Trophoblast cell (in vitro differentiated cells and primary cell): ENCODE data around the gene PRRX2.
A peak's percentile ranks its signal among the peaks of the same experiment; 100 is the strongest.
"Not testable (repeated sequence)": the region's sequence is repeated elsewhere in the genome, so short reads cannot be mapped to it uniquely, and the experiment has no call there.

Experiments used
- DNase-seq, 2 donors: peaks; one replicate each; pipeline ENCODE4 v3.0.0-alpha.2; 2016
- H2AFZ ChIP-seq: 2 replicates; pipeline ENCODE4 v1.6.1; 2013; ENCODE audit warnings: low read length, moderate library complexity, mild to moderate bottlenecking; ENCODE audit not compliant: insufficient read depth, poor library complexity
- H2AK5ac ChIP-seq: 2 replicates; pipeline ENCODE4 v1.6.1; 2013; ENCODE audit warnings: mild to moderate bottlenecking, low read length
- H2BK120ac ChIP-seq: 2 replicates; pipeline ENCODE4 v1.6.1; 2013; ENCODE audit warnings: low read length, mild to moderate bottlenecking, moderate library complexity; ENCODE audit not compliant: insufficient read depth, poor library complexity
- H2BK12ac ChIP-seq: 2 replicates; pipeline ENCODE4 v1.6.1; 2013; ENCODE audit warnings: mild to moderate bottlenecking, low read length, moderate library complexity
- H2BK5ac ChIP-seq: 2 replicates; pipeline ENCODE4 v1.6.1; 2013; ENCODE audit warnings: low read length, low read depth, moderate library complexity, mild to moderate bottlenecking; ENCODE audit not compliant: poor library complexity
- H3K14ac ChIP-seq: 2 replicates; pipeline ENCODE4 v1.6.1; 2013; ENCODE audit warnings: mild to moderate bottlenecking, low read length
- H3K18ac ChIP-seq: 2 replicates; pipeline ENCODE4 v1.6.1; 2013; ENCODE audit warnings: mild to moderate bottlenecking, low read length
- H3K23ac ChIP-seq: 2 replicates; pipeline ENCODE4 v1.6.1; 2013; ENCODE audit warnings: low read length
- H3K27ac ChIP-seq: 2 replicates; pipeline ENCODE4 v1.5.1; 2013; ENCODE audit warnings: low read depth, mild to moderate bottlenecking, inconsistent platforms, low read length, moderate library complexity
- H3K27me3 ChIP-seq: 2 replicates; pipeline ENCODE4 v1.6.1; 2013; ENCODE audit warnings: inconsistent platforms, mild to moderate bottlenecking, low read length, moderate library complexity; ENCODE audit not compliant: insufficient read depth
- H3K36me3 ChIP-seq, 2 experiments: 1 replicate in 1 of 2; 2 replicates in 1 of 2; pipeline ENCODE4 v1.6.1; 2013; ENCODE audit warnings: low read length in 2 of 2, mild to moderate bottlenecking in 2 of 2, moderate library complexity in 1 of 2; ENCODE audit not compliant: insufficient read depth in 2 of 2, control insufficient read depth in 1 of 2
- H3K4ac ChIP-seq: 2 replicates; pipeline ENCODE4 v1.6.1; 2013; ENCODE audit warnings: low read depth, mild to moderate bottlenecking, low read length, moderate library complexity
- H3K4me1 ChIP-seq, 2 experiments: 1 replicate in 1 of 2; 2 replicates in 1 of 2; pipeline ENCODE4 v1.6.1; 2013; ENCODE audit warnings: low read length in 2 of 2, mild to moderate bottlenecking in 2 of 2, moderate library complexity in 1 of 2; ENCODE audit not compliant: insufficient read depth in 2 of 2, control insufficient read depth in 1 of 2
- H3K4me2 ChIP-seq: 2 replicates; pipeline ENCODE4 v1.6.1; 2013; ENCODE audit warnings: inconsistent platforms, mild to moderate bottlenecking, low read length, moderate library complexity
- H3K4me3 ChIP-seq: 2 replicates; pipeline ENCODE4 v1.5.1; 2013; ENCODE audit warnings: mild to moderate bottlenecking, low read depth, low read length, inconsistent platforms
- H3K79me1 ChIP-seq: one replicate; pipeline ENCODE4 v1.6.1; 2013; ENCODE audit warnings: low read length
- H3K79me2 ChIP-seq: 2 replicates; pipeline ENCODE4 v1.6.1; 2013; ENCODE audit warnings: low read length, mild to moderate bottlenecking; ENCODE audit not compliant: control insufficient read depth, insufficient read depth, poor library complexity
- H3K9ac ChIP-seq: 2 replicates; pipeline ENCODE4 v1.6.1; 2013; ENCODE audit warnings: mild to moderate bottlenecking, low read length
- H3K9me3 ChIP-seq: 2 replicates; pipeline ENCODE4 v1.6.1; 2013; ENCODE audit warnings: low read depth, mild to moderate bottlenecking, control low read depth, inconsistent platforms, low read length; ENCODE audit not compliant: insufficient read depth
- H4K12ac ChIP-seq: 2 replicates; pipeline ENCODE4 v1.6.1; 2013; ENCODE audit warnings: low read depth, mild to moderate bottlenecking, low read length, moderate library complexity
- H4K8ac ChIP-seq: 2 replicates; pipeline ENCODE4 v1.6.1; 2013; ENCODE audit warnings: low read depth, mild to moderate bottlenecking, low read length, moderate library complexity
- H4K91ac ChIP-seq: one replicate; pipeline ENCODE4 v1.6.1; 2013; ENCODE audit warnings: low read depth, mild to moderate bottlenecking, low read length, moderate library complexity
- WGBS: extraction: QIAGEN DNeasy Blood & Tissue Kit; methylation state at CpG from one replicate; pipeline ENCODE4 v1.1.7; 2013; ENCODE audit warnings: missing lambda C conversion rate; ENCODE audit not compliant: insufficient read length, insufficient coverage; ENCODE audit errors: extremely low coverage; 5-methylcytosine and 5-hydroxymethylcytosine counted together

The PRRX2 gene

DNA sequence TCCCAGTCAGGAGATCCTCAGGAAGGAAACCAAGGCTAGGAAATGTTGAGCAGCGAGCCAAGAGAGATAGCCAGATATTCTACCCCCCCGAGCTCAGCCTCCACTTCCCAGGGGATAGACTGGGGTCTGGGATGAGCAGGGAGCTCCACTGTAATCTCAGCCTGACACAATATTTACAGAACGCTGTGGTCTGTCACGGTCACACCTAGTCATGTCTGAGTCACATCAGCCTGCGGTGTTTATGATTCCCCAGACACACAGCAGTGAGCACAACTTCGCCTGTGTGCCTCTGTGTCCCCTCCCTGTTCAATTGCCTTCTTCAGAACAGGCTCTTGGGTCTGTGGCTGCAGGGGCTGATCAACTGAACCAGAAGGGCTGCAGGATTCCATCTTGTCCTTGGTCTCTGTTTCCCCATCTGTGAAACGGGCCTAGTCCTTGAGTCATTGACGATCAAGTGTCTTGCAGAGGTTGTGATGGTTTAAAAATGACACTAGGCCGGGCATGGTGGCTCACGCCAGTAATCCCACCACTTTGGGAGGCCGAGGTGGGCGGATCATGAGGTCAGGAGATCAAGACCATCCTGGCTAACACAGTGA is 8.6 kb upstream of the PRRX2 start:
- Histone ChIP-seq H4K91ac (no peak overlapping the region), H3K79me2 (no peaks in the 10 kb centered on the region), H2AK5ac (no peak overlapping the region), H3K36me3 (no peaks in the 10 kb centered on the region), H3K27me3 (no peaks in the 10 kb centered on the region), H3K79me1 (no peaks in the 10 kb centered on the region), H4K12ac (no peak overlapping the region), H3K4me2 (no peak overlapping the region), H2AFZ (no peak overlapping the region), H4K8ac (no peak overlapping the region), H2BK12ac (no peak overlapping the region), H3K4me3 (no peak overlapping the region), H3K9me3 (no peaks in the 10 kb centered on the region), H2BK5ac (no peak overlapping the region), H3K23ac (no peak overlapping the region), H3K4ac (no peak overlapping the region), H3K9ac (no peak overlapping the region), H3K27ac (no peak overlapping the region), H3K14ac (no peak overlapping the region), H3K18ac (no peak overlapping the region), H2BK120ac (no peak overlapping the region), H3K4me1 (no peaks in the 10 kb centered on the region)
- no peak for DNase-seq
- WGBS: no CpG with 5 or more reads among the region's 12 CpGs

- Histone ChIP-seq H2BK12ac (no peak overlapping the region), H3K9ac (no peak overlapping the region), H3K79me1 (no peaks in the 10 kb centered on the region), H3K4me1 (peaks cover under 1 to 7% of the 10 kb centered on the region in 2 experiments), H2BK120ac (no peak overlapping the region), H4K8ac (no peak overlapping the region), H2BK5ac (no peak overlapping the region), H3K79me2 (no peaks in the 10 kb centered on the region), H3K4ac (no peak overlapping the region), H2AFZ (no peak overlapping the region), H3K14ac (no peak overlapping the region), H3K36me3 (no peaks in the 10 kb centered on the region), H4K91ac (no peak overlapping the region), H3K18ac (no peak overlapping the region), H2AK5ac (no peak overlapping the region), H3K4me2 (no peak overlapping the region), H3K4me3 (no peak overlapping the region), H3K27ac (no peak overlapping the region), H3K27me3 (peaks cover 11% of the 10 kb centered on the region), H3K9me3 (no peaks in the 10 kb centered on the region), H4K12ac (no peak overlapping the region), H3K23ac (no peak overlapping the region)
- no peak for DNase-seq
- WGBS: no CpG with 5 or more reads among the region's 2 CpGs
Observed at GRCh38 chr9:129661029-129661428, 4.4 kb upstream of the PRRX2 start.

GRCh38 chr9:129662239-129662638 is 3.2 kb upstream of the PRRX2 start:
- not testable (repeated sequence) for H4K12ac ChIP-seq, H3K23ac ChIP-seq, H4K91ac ChIP-seq, H2AFZ ChIP-seq, H3K4me3 ChIP-seq, H3K9ac ChIP-seq, H2BK120ac ChIP-seq, H3K4me2 ChIP-seq, H3K14ac ChIP-seq, H3K27ac ChIP-seq, H3K4ac ChIP-seq, H3K36me3 ChIP-seq, H3K18ac ChIP-seq, H3K79me2 ChIP-seq, H2BK12ac ChIP-seq, H2AK5ac ChIP-seq, H4K8ac ChIP-seq, DNase-seq, H3K9me3 ChIP-seq, H2BK5ac ChIP-seq, H3K79me1 ChIP-seq, H3K4me1 ChIP-seq
- WGBS: no CpG with 5 or more reads among the region's 3 CpGs
- peaks cover 16% of the 10 kb centered on the region for H3K27me3 ChIP-seq

DNA sequence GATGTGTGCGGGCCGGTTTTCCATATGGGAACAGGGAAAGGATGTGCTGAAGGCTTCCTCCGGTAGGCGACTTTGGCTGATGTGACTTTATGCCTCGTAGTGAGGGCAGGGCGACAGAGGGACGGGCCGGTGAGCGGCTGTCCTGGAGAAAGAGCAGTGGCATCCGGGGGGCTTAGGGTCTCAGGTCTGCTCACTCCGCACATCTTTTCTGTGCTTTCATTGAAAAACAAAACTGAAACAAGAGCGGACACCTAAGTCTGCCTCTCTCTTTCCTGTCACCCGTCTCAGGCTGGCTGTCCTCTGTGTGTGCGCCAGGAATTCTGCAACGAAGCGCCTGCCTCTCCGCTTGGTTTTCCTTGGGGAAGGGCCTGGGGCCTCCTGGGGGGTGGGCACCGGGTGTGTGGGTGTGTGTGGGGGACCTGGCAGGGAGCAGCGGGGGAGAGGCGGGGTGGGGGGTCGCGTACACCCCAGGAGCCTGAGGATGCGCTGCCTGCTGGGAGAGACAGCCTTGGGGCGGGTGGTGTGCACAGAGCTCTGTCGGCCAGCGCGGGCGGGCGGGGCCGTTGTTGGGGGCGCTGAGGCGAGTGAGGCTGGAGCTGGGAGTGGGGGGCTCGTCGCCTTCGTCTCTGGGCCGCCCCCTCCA is 580 bp upstream of the PRRX2 start:
- Histone ChIP-seq H3K4ac (no peak overlapping the region), H2BK12ac (no peak overlapping the region), H2AFZ (peak overlapping the region; percentile 70), H3K18ac (no peak overlapping the region), H3K4me3 (no peak overlapping the region), H3K4me1 (peaks cover 3 to 7% of the 10 kb centered on the region in 2 experiments), H4K12ac (no peak overlapping the region), H2BK5ac (no peak overlapping the region), H3K79me2 (no peaks in the 10 kb centered on the region), H3K23ac (no peak overlapping the region), H3K27me3 (peaks cover 16% of the 10 kb centered on the region), H4K8ac (no peak overlapping the region), H3K9me3 (no peaks in the 10 kb centered on the region), H3K27ac (no peak overlapping the region), H3K14ac (no peak overlapping the region), H4K91ac (no peak overlapping the region), H3K36me3 (no peaks in the 10 kb centered on the region), H2BK120ac (no peak overlapping the region), H3K4me2 (peak overlapping the region; percentile 61), H2AK5ac (no peak overlapping the region), H3K9ac (no peak overlapping the region), H3K79me1 (no peaks in the 10 kb centered on the region)
- no CpG with 5 or more reads among the region's 36 CpGs for WGBS
- no peak for DNase-seq
